Cortex of kidney (tissue), 1 donor: ENCODE data around the gene KIF22.
"Not testable (repeated sequence)": the region's sequence is repeated elsewhere in the genome, so short reads cannot be mapped to it uniquely, and the experiment has no call there.

ENCODE experiments used
- DNase-seq: peaks from one replicate; lab custom pipeline; 2025; lab: John Stamatoyannopoulos, UW

The KIF22 gene

DNA sequence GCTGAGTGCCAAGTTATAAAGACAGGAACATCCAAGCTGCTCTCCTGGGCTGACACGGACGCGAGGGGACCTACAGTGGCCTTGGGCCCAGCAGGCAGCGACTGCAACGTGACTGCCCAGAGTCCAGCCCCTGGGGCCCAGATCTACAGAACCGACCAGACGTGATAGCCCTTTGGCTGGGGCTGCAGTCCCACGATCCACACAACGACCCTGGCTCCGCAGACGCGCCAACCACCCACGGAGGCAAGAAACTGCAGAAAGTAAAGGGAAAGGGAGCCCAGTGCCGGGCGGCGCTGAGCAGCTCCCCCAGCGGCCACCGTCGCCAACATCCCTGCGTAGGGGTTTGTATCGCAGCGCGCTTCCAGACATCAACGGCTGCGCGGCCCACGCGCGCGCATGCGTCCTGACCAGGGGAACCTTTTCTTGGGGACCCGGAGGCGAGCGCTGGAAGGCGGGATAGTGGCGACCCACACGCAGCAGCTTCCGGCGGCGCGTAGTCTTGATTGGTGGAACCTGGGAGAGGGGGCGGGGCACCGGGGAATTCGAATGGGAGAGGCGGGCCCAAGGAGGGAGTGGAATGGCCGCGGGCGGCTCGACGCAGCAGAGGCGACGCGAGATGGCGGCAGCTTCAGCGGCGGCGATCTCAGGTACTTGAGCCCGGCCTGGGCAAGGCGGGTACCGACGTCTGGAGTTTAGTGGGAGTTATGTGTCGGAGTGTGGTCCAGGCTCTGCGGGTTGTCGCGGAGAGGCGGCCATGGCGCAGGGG is at the start of gene KIF22:
TSS of gene KIF22 (plus strand) at position 569 of the 766 bp plus-strand sequence. CDS start at position 578, 9 bp downstream.
- DNase-seq: peak; percentile 48

DNA sequence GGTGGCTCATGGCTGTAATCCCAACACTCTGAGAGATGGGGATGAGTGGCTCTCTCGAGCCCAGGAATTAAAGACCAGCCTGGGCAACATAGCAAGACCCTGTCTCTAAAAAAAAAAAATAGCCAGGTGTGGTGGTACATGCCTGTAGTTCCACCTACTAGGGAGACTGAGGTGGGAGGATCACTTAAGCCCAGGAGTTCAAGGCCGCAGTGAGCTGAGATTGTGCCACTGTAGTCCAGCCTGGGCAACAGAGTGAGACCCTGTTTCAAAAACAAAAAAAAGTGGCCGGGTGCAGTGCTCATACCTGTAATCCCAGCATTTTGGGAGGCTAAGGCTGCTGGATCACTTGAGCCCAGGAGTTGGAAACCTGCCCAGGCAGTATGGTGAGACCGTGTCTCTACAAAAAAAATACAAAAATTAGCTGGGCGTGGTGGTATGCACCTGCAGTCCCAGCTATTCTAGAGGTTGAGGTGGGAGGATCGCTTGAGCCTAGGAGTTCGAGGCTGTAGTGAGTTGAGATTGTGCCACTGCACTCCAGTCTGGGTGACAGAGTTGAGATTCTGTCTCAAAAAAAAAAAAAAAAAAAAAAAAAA is 47.8 kb upstream of the KIF22 start:
- DNase-seq: no peak

- DNase-seq: no peak
Observed at GRCh38 chr16:29743475-29743826, 47.1 kb upstream of the KIF22 start.

- no peak for DNase-seq
Observed at GRCh38 chr16:29743827-29744531, 46.6 kb upstream of the KIF22 start.

GRCh38 chr16:29744541-29745101 is 45.9 kb upstream of the KIF22 start:
- DNase-seq: no peak

DNA sequence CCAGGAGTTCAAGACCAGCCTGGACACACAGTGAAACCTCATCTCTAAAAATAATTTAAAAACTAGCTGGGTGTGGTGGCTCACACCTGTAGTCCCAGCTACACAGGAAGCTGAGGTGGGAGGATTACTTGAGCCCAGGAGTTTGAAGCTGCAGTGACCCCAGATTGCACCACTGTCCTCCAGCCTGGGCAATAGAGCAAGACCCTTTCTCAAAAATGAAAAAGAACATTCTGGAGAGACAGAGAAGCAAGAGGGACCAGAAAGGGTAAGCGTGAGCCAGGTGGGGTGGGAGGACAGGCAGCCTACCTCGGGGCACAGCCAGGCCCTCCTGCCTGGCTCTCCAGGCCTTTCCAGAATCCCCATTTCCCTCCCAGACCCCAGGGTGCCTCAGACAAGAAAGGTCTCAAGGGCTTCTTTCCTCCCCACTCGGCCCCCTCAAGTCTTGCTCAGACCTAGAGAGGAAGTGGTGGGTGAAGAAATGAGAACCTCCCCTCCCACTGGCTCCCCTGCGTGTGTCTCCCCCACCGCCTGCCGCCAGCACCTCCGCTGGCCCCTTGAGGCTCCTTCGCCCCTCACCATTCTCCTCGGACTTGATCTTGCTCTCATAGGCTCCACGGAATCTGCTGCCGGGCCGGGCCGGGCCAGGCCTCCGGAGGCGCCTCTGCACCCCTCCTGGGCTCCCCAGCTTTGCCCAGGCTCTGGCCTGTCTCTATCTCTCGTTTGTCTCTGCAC is 45.3 kb upstream of the KIF22 start:
- no peak for DNase-seq

- DNase-seq: no peak
Observed at GRCh38 chr16:29745853-29746345, 44.7 kb upstream of the KIF22 start, which contains the start of gene C16orf54. Gene C16orf54, minus strand, starts transcription at chr16:29745990. Its CDS starts 1,039 bp downstream, at chr16:29744951.

DNA sequence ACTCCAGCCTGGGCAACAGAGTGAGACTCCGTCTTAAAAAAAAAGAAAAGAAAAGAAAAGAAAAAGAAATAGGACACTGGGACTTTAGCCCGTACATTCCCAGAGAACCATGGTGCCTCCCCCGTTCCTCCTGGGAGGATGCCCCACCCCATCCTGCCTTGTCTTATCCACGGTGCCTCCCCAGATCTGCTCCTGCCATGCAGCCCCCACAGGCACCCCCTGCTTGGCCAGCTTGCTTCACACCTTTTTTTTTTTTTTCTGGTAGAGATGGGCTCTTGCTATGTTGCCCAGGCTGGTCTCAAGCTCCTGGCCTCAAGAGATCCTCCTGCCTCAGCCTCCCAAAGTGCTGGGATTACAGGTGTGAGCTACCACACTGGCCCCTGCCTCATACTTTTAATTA is 44.0 kb upstream of the KIF22 start:
- DNase-seq: not testable (repeated sequence)

DNA sequence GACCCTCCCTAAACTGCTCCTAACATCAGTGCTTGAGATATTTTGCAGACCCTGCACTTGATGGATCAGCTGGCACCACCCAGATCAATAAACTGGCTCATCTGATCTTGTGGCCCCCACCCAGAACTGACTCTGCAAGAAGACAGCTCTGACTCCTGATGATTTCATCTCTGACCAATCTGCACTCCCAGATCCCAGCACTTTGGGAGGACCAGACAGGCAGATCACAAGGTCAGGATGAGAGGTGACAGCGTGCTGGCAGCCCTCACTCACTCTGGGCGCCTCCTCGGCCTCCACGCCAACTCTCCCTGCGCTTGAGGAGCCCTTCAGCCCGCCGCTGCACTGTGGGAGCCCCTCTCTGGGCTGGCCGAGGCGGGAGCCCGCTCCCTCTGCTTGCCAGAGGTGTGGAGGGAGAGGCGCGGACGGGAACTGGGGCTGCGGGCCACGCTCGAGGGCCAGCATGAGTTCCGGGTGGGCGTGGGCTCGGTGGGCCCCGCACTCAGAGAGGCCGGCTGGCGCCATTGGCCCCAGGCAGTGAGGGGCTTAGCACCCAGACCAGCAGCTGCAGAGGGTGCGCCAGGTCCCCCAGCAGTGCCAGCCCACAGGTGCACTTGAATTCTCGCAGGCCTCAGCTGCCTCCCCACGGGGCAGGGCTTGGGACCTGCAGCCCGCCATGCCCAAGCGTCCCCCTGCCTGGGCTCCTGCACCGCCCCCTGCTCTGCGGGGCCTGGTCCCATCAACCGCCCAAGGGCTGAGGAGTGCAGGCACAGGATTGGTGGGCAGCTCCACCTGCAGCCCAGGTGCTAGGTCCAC is 42.4 kb upstream of the KIF22 start:
- no peak for DNase-seq

GRCh38 chr16:29748760-29749149 is 41.8 kb upstream of the KIF22 start:
- DNase-seq: not testable (repeated sequence)

DNA sequence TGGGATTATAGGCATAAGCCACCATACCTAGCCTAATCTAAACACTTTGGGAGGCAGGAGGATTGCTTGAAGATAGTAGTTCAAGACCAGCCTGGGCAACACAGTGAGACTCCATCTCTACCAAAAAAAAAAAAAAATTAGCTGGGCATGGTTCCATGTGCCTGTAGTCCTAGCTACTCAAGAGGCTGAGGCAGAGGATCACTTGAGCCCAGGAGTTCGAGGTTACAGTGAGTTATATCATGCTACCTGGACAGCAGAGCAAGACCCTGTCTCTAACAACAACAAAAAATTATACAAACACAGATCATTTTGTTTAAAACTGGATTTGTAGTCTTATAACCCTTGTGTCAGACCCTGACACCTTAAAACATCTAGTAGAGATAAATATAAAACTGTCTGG is 37.0 kb upstream of the KIF22 start:
- DNase-seq: no peak

- no peak for DNase-seq
Observed at GRCh38 chr16:29756654-29757053, 33.9 kb upstream of the KIF22 start.

GRCh38 chr16:29757086-29757485 is 33.5 kb upstream of the KIF22 start:
- DNase-seq: not testable (repeated sequence)

DNA sequence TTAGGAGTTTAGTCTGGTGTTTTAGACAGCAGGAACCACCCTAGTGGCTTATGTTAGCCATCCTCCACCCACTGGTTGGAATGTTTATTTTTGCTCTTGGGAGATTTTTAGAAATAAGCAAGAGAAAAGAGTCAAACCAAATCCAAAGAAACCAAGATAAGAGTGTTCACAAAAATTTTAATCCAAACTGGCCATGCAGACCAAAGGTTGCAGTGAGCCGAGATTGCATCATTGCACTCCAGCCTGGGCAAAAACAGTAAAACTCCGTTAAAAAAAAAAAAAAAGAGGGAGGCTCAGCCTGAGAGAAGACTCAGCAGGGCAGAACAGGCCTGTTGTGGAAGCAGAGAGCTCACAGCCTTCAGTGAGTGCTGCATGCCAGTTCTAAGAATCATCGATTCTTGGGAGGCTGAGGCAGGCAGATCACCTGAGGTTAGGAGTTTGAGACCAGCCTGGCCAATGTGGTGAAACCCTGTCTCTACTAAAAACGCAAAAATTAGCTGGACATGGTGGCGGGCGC is 32.5 kb upstream of the KIF22 start:
- no peak for DNase-seq

DNA sequence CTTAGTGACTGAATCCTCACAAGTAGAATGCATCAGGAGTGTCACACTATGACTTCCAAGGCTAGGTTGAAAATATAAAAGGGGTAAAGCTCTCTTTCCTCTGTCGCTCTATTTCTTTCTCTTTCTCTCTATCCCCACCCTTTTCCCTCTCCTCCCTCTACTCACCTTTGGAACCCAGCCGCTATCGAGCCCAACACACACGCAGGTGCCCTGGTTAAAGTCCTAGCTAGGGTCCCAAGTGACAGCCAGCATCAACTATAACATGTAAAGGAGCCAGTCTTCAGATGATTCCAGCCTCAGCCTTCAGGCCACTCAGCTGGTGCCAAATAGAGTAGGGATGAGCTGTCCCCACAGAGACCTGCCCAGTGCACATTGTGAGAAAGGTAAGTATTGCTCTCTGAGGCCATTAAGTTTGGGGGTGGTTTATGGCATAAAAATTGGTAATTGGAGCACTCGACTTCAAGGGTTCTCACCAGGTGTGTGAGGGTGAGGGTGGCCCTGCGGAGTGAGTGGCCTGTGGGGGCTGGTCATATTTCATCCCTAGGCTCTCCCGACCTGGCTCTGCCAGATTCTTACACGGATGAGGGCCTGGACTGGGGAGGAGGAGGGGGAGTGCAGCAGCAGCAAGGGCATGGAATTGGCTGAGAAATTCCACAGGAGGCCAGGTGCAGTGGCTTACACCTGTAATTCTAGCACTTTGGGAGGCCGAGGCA is 29.8 kb upstream of the KIF22 start:
- no peak for DNase-seq

- not testable (repeated sequence) for DNase-seq
Observed at GRCh38 chr16:29761280-29761651, 29.3 kb upstream of the KIF22 start.

DNA sequence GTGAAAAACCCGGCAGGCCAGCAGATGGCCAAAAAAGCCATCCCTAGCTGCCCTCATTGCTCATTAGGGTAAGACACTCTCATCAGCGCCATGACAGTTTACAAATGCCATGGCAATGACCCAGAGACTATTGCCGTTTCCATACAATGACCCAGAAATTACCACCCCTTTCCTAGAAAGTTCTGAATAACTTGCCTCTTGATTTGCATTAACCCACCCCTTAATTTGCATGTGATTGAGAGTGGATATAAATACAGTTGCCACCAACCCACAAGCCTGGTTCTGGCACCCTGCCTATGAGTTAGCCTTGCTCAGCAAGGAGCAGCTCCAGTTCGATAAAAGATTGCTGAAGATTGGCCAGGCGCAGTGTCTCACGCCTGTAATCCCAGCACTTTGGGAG is 28.7 kb upstream of the KIF22 start:
- DNase-seq: no peak

GRCh38 chr16:29763326-29763725 is 27.2 kb upstream of the KIF22 start:
- no peak for DNase-seq

DNA sequence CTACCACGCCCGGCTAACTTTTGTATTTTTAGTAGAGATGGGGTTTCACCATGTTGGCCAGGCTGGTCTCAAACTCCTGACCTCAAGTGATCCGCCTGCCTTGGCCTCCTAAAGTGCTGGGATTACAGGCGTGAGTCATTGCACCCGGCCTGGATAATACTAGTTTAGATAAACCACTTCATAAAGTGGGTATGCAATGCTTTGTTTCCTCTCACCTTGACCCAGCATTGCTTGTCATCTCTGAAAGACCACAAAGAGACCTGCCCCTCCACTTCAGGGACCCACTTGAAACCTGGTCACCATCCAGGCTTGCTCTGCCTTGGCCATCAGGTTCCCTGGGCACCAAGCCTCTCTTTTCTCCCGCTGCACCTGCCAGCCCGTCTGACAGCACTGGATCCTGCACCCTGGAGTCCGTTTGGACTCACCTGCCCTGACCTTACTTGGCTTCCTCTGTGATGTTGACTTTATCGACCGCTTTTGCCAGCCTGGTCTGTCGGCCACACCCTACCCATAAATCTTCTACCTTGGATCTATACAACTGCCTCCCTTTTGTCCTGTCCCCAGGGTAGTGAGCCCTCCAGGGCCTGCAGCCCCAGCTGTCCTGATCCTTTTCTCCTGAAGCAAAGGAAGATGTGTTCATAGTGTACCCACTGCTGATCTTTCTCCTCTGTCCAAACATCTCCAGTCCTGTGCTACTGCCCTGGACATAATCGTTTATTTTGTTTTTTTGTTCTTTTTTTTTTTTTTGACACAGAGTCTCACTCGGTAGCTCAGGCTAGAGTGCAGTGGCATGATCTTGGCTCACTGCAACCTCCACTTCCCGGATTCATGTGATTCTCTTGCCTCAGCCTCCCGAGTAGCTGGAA is 25.2 kb upstream of the KIF22 start:
- no peak for DNase-seq
